ENCODE data around the gene POLE2. TPM values are rescaled to one million over a fixed set of nuclear protein-coding genes. Genes with fewer than 3 reads are reported as not detected.

POLE2 gene
- total RNA-seq, 1 experiment from 2014 or later = 11.5 TPM

DNA sequence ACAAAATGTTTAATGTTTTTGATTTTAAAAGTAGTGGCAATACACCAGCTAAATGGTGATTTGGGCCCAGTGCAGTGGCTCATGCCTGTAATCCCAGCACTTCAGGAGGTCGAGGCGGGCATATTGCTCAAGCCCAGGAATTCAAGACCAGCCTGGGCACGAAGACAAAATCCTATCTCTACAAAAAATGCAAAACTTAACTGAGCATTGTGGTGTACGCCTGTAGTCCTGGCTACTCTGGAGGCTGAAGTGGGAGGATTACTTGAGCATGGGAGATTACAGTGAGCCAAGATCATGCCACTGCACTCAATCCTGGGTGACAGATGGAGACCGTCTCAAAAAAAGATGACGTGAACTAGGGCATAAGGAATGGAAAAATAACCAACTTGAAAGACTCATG is 72.2 kb downstream of the POLE2 start:
- Histone ChIP-seq H3K4me3 (no peak overlapping the region), H4K20me1 (ENCODE audit: insufficient read depth) (peaks cover 28% of the 10 kb centered on the region), H3F3A (ENCODE audit: insufficient read depth, low read depth) (peaks cover 41% of the 10 kb centered on the region), H3K9me2 (ENCODE audit: insufficient read depth) (no peaks in the 10 kb centered on the region), H3K4me1 (replicated peaks; ENCODE audit: insufficient read depth) (peaks cover 23% of the 10 kb centered on the region), H2AFZ (no peak overlapping the region), H3K4me2 (no peak overlapping the region), H3K36me3 (ENCODE audit: low read depth) (peaks cover 24% of the 10 kb centered on the region; the same call in 1 of the 2 replicates), H3K79me2 (ENCODE audit: low read depth) (peaks cover 37% of the 10 kb centered on the region), H3K9me3 (ENCODE audit: insufficient read depth, low read depth) (no peaks in the 10 kb centered on the region), H3K27ac (no peak overlapping the region; the same call in 1 of the 2 replicates), H3K27me3 (ENCODE audit: insufficient read depth, low read depth) (no peaks in the 10 kb centered on the region)
- POLR2A ChIA-PET (ENCODE audit: unreplicated experiment) = no interaction called here
- no peak for DNase-seq
- CTCF ChIA-PET = no interaction called here
- intact Hi-C loops (cut with micrococcal nuclease; ENCODE audit: unreplicated experiment) = no loop called here
- TF ChIP-seq EZH2 (IDR thresholded peaks at IDR 0.05; ENCODE audit: low read depth) = no peak
- TF ChIP-seq, protein P1, sequence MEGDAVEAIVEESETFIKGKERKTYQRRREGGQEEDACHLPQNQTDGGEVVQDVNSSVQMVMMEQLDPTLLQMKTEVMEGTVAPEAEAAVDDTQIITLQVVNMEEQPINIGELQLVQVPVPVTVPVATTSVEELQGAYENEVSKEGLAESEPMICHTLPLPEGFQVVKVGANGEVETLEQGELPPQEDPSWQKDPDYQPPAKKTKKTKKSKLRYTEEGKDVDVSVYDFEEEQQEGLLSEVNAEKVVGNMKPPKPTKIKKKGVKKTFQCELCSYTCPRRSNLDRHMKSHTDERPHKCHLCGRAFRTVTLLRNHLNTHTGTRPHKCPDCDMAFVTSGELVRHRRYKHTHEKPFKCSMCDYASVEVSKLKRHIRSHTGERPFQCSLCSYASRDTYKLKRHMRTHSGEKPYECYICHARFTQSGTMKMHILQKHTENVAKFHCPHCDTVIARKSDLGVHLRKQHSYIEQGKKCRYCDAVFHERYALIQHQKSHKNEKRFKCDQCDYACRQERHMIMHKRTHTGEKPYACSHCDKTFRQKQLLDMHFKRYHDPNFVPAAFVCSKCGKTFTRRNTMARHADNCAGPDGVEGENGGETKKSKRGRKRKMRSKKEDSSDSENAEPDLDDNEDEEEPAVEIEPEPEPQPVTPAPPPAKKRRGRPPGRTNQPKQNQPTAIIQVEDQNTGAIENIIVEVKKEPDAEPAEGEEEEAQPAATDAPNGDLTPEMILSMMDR (conservative IDR thresholded peaks at IDR 0.05) = no peak
- BruUV-seq (replicated peaks) = no TSS peak

DNA sequence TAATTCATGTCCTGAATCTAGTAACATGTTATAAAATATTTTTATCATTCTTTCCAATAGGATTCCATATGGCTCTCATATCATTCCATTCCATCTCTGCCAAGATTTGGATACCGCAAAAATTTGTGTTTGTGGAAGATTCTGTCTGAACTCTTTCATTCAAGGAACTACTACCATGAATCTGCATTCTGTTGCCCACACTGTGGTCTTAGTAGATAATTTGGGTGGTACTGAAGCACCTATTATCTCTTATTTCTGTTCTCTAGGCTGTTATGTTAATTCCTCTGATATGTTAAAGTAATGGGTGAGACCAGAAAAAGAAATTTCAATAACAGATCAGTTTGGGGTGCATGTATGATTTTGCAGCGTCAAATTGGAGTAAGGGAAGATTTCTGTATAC is 73.8 kb downstream of the POLE2 start:
- H3K4me3 ChIP-seq = no peak overlapping the region
- no peaks in the 10 kb centered on the region for H3K27me3 ChIP-seq (ENCODE audit: insufficient read depth, low read depth)
- BruUV-seq (replicated peaks) = no TSS peak
- H3F3A ChIP-seq (ENCODE audit: insufficient read depth, low read depth) = peaks cover 35% of the 10 kb centered on the region
- ChIA-PET CTCF (no interaction called here), POLR2A (ENCODE audit: unreplicated experiment) (no interaction called here)
- H3K36me3 ChIP-seq (ENCODE audit: low read depth) = peaks cover 23% of the 10 kb centered on the region; the same call in 1 of the 2 replicates
- no peaks in the 10 kb centered on the region for H3K9me2 ChIP-seq (ENCODE audit: insufficient read depth)
- no peak for DNase-seq
- TF ChIP-seq, protein P1 (conservative IDR thresholded peaks at IDR 0.05) = no peak
- TF ChIP-seq EZH2 (IDR thresholded peaks at IDR 0.05; ENCODE audit: low read depth) = no peak
- peaks cover 23% of the 10 kb centered on the region for H3K79me2 ChIP-seq (ENCODE audit: low read depth)
- peaks cover 21% of the 10 kb centered on the region for H4K20me1 ChIP-seq (ENCODE audit: insufficient read depth)
- H3K4me2 ChIP-seq = no peak overlapping the region
- intact Hi-C loops (cut with micrococcal nuclease; ENCODE audit: unreplicated experiment) = no loop called here
- peaks cover 22% of the 10 kb centered on the region for H3K4me1 ChIP-seq (replicated peaks; ENCODE audit: insufficient read depth)
- H3K9me3 ChIP-seq (ENCODE audit: insufficient read depth, low read depth) = no peaks in the 10 kb centered on the region
- no peak overlapping the region for H2AFZ ChIP-seq
- no peak overlapping the region for H3K27ac ChIP-seq

DNA sequence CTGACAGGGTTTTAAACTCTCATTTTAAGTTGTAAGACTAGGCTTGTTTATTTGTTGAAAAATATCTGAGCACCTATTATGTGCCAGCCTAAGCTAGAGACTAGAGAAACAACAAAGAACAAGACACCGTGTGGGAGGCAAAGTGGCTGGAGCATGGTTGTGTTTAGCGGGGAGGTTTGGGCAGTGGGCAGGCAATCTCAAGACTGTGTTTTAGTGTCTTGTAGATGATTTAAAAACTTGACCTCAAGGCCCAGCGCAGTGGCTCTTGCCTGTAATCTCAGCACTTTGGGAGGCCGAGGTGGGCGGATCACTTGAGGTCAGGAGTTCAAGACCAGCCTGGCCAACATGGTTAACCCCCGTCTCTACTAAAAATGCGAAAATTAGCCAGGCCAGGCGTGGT is 75.3 kb downstream of the POLE2 start:
- BruUV-seq (replicated peaks) = no TSS peak
- TF ChIP-seq, protein P1 (conservative IDR thresholded peaks at IDR 0.05) = no peak
- TF ChIP-seq EZH2 (IDR thresholded peaks at IDR 0.05; ENCODE audit: low read depth) = no peak
- Histone ChIP-seq H3K9me3 (ENCODE audit: insufficient read depth, low read depth) (no peaks in the 10 kb centered on the region), H3K36me3 (ENCODE audit: low read depth) (peaks cover 12% of the 10 kb centered on the region), H3K4me3 (no peak overlapping the region), H4K20me1 (ENCODE audit: insufficient read depth) (peaks cover 10% of the 10 kb centered on the region), H3K4me1 (replicated peaks; ENCODE audit: insufficient read depth) (peaks cover 7% of the 10 kb centered on the region), H2AFZ (no peak overlapping the region), H3K27me3 (ENCODE audit: insufficient read depth, low read depth) (no peaks in the 10 kb centered on the region), H3K4me2 (no peak overlapping the region), H3K79me2 (ENCODE audit: low read depth) (peaks cover 8% of the 10 kb centered on the region), H3K27ac (no peak overlapping the region), H3F3A (ENCODE audit: insufficient read depth, low read depth) (peaks cover 28% of the 10 kb centered on the region), H3K9me2 (ENCODE audit: insufficient read depth) (no peaks in the 10 kb centered on the region)
- ChIA-PET CTCF (interaction anchor here (0.7 kb wide), 1 partner anchor 1237 kb away, joined by 4 read pairs; no protein-coding TSS in a partner anchor), POLR2A (ENCODE audit: unreplicated experiment) (interaction anchor here (0.6 kb wide), 2 partner anchors 543 to 1174 kb away, joined by 3 to 11 read pairs; no protein-coding TSS in a partner anchor)
- DNase-seq = no peak
- intact Hi-C loops (cut with micrococcal nuclease; ENCODE audit: unreplicated experiment) = no loop called here
